H1 (cell line): ENCODE measurements around the gene GABPB2. TPM values are rescaled to one million over a fixed set of nuclear protein-coding genes. Genes with fewer than 3 reads are reported as not detected.

Experiments
- BCL11A ChIP-seq, 2 experiments: IDR thresholded peaks; one replicate each; pipeline ENCODE4 v1.6.1; 2011; ENCODE audit warnings: low read depth in 2 of 2, low read length in 2 of 2, mild to moderate bottlenecking in 2 of 2
- CHD7 ChIP-seq: fragments of 300-600 bp; sonication (generic); IDR thresholded peaks from 2 replicates; pipeline ENCODE4 v1.7.1; 2012; ENCODE audit warnings: low read length, moderate library complexity, mild to moderate bottlenecking, inconsistent platforms; ENCODE audit not compliant: insufficient replicate concordance
- GABPA ChIP-seq: IDR thresholded peaks from 2 replicates; pipeline ENCODE4 v1.6.1; 2011; ENCODE audit warnings: mild to moderate bottlenecking, low read length, moderate library complexity, borderline replicate concordance; ENCODE audit not compliant: insufficient read depth
- JUN ChIP-seq: IDR thresholded peaks from 2 replicates; pipeline ENCODE4 v1.6.1; 2011; ENCODE audit warnings: low read depth, mild to moderate bottlenecking, improper control_type of control experiment, low read length
- KDM4A ChIP-seq: IDR thresholded peaks from one replicate; pipeline ENCODE4 v1.7.1; 2012; ENCODE audit warnings: low read depth, mild to moderate bottlenecking, moderate library complexity, low read length, inconsistent platforms; ENCODE audit not compliant: severe bottlenecking
- NRF1 ChIP-seq: IDR thresholded peaks from 2 replicates; pipeline ENCODE4 v1.6.1; 2011; ENCODE audit warnings: mild to moderate bottlenecking, low read depth, low read length, improper control_type of control experiment
- SP4 ChIP-seq: IDR thresholded peaks from 2 replicates; pipeline ENCODE4 v1.6.1; 2012; ENCODE audit warnings: low read length, inconsistent platforms
- SRF ChIP-seq: IDR thresholded peaks from 2 replicates; pipeline ENCODE4 v1.6.1; 2011; ENCODE audit warnings: mild to moderate bottlenecking, low read depth, low read length, moderate library complexity
- USF2 ChIP-seq: IDR thresholded peaks from 2 replicates; pipeline ENCODE4 v1.6.1; 2011; ENCODE audit warnings: low read length, improper control_type of control experiment
- polyA plus RNA-seq, 7 experiments: library from polyadenylated mRNA; depleted of rRNA in 3 of 7; stranded (reverse) in 5 of 7; unstranded in 2 of 7; fragments of >200 nt in 5 of 7; fragments of 200-250 nt in 2 of 7; gene quantifications; 1 replicate in 5 of 7; 2 replicates in 1 of 7; 4 replicates in 1 of 7; pipeline versions ENCODE4 v1.2.1 to v1.2.3, GENCODE V29; 2011 to 2013; ENCODE audit warnings: missing spikeins in 2 of 7, mixed read lengths in 2 of 7
- total RNA-seq: library from RNA; stranded (reverse); fragmentation: NEBNext Ultra II Directional; extraction: Animal tissue kit (Norgen Biotek cat#: 25700); gene quantifications from 2 replicates; pipeline ENCODE4 v1.2.1, GENCODE V29; 2021

GABPB2 gene
- total and polyA plus RNA-seq, 2 of the 8 experiments (the other 6 are each of a cell fraction or from before 2014, with no cell fraction given): 1.8 to 2.4 TPM

- no peak for TF ChIP-seq CHD7
- TF ChIP-seq NRF1: no peak
- no peak for TF ChIP-seq JUN
- no peak for TF ChIP-seq KDM4A
- peak; percentile 89; the same call in 1 of the 2 replicates for TF ChIP-seq GABPA
- no peak; the same call in 1 of the 2 replicates for TF ChIP-seq SP4
- no peak for TF ChIP-seq BCL11A (IDR thresholded peaks at IDR 0.05; ENCODE audit: low read depth in 2 of 2, low read length in 2 of 2)
- TF ChIP-seq SRF: no peak
- no peak for TF ChIP-seq USF2
Measured at GRCh38 chr1:151165738-151166504, 95.4 kb downstream of the GABPB2 start, which contains the start of the genes LYSMD1 and SCNM1 (continued).
